Hepatocyte (in vitro differentiated cells): ENCODE measurements around the gene PDE4D.

Experiments
- EZH2phosphoT487 ChIP-seq: fragments of 200-600 bp; sonication (generic); IDR thresholded peaks from one replicate; pipeline ENCODE4 v1.6.1; 2018; ENCODE audit warnings: antibody characterized with exemption, mild to moderate bottlenecking, low read depth, moderate library complexity; ENCODE audit not compliant: unreplicated experiment, severe bottlenecking
- TF ChIP-seq, protein P1 (sequence below): fragments of 200-600 bp; sonication (generic); IDR thresholded peaks from 2 replicates; pipeline ENCODE4 v1.5.1; 2016; ENCODE audit warnings: antibody characterized with exemption, mild to moderate bottlenecking; ENCODE audit not compliant: poor library complexity

DNA sequence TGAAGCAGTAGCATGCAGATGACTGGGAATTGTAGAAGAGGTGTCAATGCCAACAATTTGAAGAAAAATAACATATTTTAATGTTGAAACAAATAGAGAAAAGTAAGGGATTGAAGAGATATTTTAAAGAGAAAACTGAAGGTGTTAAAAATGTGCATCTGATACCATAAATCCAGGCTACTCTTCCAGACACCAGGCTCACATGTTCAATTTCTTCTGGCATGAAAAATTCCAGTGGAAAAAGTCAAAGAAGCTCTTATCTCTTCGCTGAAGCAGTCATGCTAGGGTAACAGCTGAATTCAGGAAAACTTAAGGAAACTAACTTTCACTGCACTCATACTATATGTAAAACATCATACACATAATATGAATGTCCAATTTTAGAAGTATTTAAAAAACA, 335.0 kb downstream of the PDE4D start:
- TF ChIP-seq, protein P1, sequence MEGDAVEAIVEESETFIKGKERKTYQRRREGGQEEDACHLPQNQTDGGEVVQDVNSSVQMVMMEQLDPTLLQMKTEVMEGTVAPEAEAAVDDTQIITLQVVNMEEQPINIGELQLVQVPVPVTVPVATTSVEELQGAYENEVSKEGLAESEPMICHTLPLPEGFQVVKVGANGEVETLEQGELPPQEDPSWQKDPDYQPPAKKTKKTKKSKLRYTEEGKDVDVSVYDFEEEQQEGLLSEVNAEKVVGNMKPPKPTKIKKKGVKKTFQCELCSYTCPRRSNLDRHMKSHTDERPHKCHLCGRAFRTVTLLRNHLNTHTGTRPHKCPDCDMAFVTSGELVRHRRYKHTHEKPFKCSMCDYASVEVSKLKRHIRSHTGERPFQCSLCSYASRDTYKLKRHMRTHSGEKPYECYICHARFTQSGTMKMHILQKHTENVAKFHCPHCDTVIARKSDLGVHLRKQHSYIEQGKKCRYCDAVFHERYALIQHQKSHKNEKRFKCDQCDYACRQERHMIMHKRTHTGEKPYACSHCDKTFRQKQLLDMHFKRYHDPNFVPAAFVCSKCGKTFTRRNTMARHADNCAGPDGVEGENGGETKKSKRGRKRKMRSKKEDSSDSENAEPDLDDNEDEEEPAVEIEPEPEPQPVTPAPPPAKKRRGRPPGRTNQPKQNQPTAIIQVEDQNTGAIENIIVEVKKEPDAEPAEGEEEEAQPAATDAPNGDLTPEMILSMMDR = no peak
- TF ChIP-seq EZH2phosphoT487 = no peak
